Measurements from ENCODE around the gene EVX1. TPM values are rescaled to one million over a fixed set of nuclear protein-coding genes. Genes with fewer than 3 reads are reported as not detected.

EVX1 gene
- total RNA-seq, 2 donors from 2014 or later: not detected

DNA sequence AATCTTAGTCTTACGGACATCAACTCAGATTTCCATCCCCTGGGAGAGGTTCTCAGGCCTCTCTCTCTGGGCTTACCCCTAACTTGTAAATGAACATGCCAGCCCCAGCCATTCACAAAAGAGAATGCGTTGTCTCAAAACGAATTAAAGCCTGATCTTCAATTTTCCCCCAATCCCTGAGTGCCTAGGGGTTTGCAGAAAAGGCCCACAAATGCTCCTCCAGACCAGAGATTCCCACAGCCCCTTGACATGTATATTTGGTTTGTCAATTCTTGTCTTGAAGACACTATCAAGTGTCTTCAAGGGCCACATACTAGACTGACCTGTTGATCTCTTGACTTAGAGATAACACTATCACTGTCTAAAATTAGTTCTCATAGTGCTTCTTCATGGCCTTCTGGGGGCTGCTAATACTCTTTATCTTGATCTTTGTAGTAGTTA is 30.8 kb upstream of the EVX1 start:
- Mint-ChIP-seq H3K4me3 (no peak overlapping the region), H3K4me1 (ENCODE audit: low read depth in 2 of 2) (peaks cover 0 to 6% of the 10 kb centered on the region in 2 donors), H3K27me3 (peaks cover 68 to 90% of the 10 kb centered on the region in 2 donors), H3K9me3 (no peaks in the 10 kb centered on the region), H3K36me3 (no peaks in the 10 kb centered on the region), H3K27ac (no peak overlapping the region)
- ATAC-seq: no peak
- no peak for DNase-seq (ENCODE audit: low spot score)

DNA sequence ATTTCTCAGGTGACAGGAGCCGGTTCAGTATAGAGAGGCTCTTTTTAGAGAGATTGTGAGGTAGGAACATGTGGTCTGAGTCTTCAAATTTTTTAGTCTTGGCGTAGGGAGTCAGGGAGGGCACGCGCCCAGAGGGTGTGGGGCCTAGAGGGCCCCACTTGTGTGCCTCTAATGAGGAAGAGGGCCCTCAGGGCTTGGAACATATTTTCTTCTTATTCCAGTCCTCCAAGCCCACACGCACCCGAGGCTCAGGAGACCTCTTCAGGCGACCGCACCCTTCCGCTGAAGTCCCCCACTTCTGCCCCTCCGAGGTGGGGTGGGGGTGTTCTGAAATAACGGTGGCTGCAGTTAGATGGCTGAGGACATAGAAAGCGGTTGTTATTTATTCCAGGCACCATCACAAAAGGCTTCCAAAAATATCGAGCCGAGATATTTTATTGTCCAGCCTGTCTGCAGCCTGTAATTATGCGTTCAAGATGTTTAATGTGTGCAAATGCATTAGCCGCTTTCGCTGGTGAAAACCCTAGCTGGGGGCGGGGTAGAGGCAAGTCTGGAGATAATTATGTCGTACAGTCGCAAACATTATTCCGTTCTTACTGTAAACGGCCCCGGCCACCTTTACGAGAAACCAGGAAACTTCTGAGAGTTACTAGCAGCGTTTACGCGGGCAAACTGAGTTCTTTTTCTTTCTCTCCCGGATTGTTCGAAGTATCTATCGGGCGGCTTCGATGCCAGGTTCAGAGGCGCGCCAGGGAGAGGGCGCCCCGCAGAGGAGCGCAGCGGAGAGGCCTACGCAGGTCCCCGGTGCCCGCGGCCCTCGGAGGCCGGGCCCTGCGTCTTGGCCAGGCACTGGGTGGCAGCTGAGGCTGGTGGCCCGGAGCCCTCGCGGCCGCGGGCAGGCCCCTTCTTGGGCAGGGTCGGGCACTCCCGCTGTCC is 29.8 kb upstream of the EVX1 start:
- H3K9me3 Mint-ChIP-seq: no peaks in the 10 kb centered on the region
- peaks cover 67 to 90% of the 10 kb centered on the region in 2 donors for H3K27me3 Mint-ChIP-seq
- H3K27ac Mint-ChIP-seq: no peak overlapping the region
- no peak overlapping the region for H3K4me3 Mint-ChIP-seq
- DNase-seq (ENCODE audit: low spot score): no peak
- no peak for ATAC-seq
- H3K36me3 Mint-ChIP-seq: no peaks in the 10 kb centered on the region
- H3K4me1 Mint-ChIP-seq (ENCODE audit: low read depth in 2 of 2): peaks cover 0 to 6% of the 10 kb centered on the region in 2 donors

DNA sequence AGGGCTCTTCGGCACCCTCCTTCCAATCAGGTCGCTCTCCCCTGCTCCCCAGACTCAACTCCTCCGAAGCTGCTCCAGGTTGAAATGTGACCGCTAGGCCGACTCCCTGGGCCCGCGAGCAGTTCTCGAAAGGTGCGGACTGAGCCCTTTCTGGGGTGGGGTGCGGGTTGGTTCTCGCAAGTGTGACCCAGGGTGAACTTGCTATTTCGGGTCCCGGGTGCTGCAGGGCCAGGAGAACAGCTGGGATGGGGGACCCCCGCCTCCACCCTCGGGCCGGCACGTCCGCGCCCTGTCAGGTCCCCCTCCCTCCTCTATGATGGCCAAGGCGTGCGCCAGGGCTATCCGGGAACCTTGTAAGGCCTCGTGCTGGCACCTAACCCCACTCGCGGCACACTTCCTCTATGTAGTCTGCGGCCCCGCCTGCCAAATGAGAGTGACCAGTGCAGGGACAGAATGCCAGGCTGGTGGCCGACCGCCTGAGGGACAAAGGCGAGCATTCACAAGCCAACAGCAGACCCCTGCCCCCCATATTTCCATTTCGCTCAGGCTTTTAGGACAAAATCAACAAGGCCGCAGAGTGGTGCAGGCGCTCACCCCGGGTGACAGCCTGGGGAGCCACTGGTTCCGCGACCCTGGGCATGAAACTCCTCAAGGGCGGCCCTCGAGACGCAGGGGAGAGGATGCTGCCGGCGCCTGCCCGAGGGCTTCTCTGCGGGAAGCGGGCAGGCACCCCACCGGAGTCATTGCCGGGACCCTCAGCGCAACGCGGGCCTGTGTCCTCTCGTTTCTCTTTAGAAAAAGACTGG is 29.0 kb upstream of the EVX1 start:
- Mint-ChIP-seq H3K9me3 (no peaks in the 10 kb centered on the region), H3K27ac (no peak overlapping the region), H3K4me1 (ENCODE audit: low read depth in 2 of 2) (peaks cover 0 to 6% of the 10 kb centered on the region in 2 donors), H3K36me3 (no peaks in the 10 kb centered on the region), H3K27me3 (peaks cover 65 to 89% of the 10 kb centered on the region in 2 donors), H3K4me3 (no peak overlapping the region)
- no peak for ATAC-seq
- DNase-seq (ENCODE audit: low spot score): no peak

DNA sequence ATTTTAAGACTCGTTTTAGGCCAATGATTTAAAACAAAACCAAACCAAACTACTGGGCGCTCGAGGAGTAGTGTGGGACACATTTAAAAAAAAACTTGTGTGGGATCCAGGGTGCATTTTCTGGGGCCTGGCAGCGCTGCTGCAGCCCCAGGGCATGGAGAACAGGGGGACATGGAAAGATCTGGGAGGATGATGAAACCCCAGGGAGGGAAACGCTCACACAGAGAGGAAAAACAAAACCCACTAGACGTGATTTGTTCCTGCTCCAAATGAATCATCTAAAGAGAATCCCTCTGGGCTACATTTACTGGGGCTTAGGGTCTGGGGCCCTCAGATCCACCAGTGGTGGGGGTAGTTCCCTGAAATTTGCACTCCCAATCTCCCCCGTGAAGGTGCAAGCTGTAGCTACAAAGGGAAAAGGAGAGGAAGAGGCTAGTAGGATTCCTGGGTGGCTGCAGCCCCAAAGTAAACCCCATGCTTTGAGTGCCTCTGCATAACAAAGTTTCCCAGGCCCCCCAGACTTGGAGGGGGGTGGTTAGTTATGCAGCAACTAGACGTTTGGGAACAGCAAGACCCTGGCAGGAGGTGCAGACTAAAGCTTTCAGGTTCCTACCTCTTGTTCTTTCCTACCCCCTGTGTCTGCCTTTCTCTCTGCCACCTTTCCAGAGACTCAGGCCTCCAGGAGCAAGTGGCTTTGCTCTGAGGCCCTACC is 28.2 kb upstream of the EVX1 start:
- Mint-ChIP-seq H3K4me3 (no peak overlapping the region), H3K4me1 (ENCODE audit: low read depth in 2 of 2) (peaks cover 0 to 6% of the 10 kb centered on the region in 2 donors), H3K27ac (no peak overlapping the region), H3K36me3 (no peaks in the 10 kb centered on the region), H3K27me3 (peaks cover 61 to 88% of the 10 kb centered on the region in 2 donors), H3K9me3 (no peaks in the 10 kb centered on the region)
- no peak for ATAC-seq
- DNase-seq (ENCODE audit: low spot score): no peak

DNA sequence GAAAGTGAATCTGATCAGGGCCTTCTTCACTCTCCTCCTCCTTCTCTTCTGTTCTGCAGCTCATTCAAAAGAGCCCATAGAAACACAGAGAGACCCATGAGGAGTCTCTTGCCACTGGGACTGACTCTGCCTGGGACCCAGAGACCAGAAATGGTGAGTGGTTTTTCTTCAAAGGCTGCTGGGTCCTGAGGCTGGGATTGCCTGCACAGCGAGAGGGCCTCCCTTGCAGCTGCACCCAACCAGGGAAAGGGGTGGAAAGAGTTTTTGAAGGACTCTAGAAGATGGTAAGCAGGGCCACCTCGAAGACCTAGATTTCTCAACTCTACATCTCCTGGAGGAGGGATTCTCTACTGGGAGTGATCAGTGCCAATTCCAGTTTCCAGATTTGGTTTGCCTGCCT is 27.2 kb upstream of the EVX1 start:
- DNase-seq (ENCODE audit: low spot score) (no peak), ATAC-seq (no peak)
- H3K4me1 Mint-ChIP-seq (ENCODE audit: low read depth in 2 of 2): peaks cover 0 to 11% of the 10 kb centered on the region in 2 donors
- no peaks in the 10 kb centered on the region for H3K9me3 Mint-ChIP-seq
- no peak overlapping the region for H3K27ac Mint-ChIP-seq
- H3K4me3 Mint-ChIP-seq: no peak overlapping the region
- peaks cover 58 to 91% of the 10 kb centered on the region in 2 donors for H3K27me3 Mint-ChIP-seq
- no peaks in the 10 kb centered on the region for H3K36me3 Mint-ChIP-seq

DNA sequence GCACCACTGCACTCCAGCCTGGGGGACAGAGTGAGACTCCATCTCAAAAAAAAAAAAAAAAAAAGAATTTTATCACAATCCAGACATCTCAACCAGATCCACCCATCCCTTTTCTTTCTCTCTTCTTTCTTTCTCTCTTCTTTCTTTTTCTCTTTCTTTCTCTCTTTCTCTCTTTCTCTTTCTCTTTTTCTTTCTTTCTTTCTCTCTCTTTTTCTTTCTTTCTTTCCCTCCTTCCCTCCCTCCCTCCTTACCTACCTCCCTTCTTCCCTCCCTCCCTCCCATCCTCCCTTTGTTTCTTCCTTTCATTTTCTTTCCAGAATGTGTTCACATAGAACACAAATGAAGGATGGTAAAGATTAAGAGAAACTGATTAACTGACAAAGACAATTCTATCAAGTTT is 24.7 kb upstream of the EVX1 start:
- Mint-ChIP-seq H3K27me3 (peaks cover 53 to 89% of the 10 kb centered on the region in 2 donors), H3K9me3 (no peaks in the 10 kb centered on the region), H3K4me3 (no peak overlapping the region), H3K4me1 (ENCODE audit: low read depth in 2 of 2) (peaks cover 4 to 8% of the 10 kb centered on the region in 2 donors), H3K36me3 (no peaks in the 10 kb centered on the region), H3K27ac (no peak overlapping the region)
- no peak for ATAC-seq
- DNase-seq (ENCODE audit: low spot score): no peak

DNA sequence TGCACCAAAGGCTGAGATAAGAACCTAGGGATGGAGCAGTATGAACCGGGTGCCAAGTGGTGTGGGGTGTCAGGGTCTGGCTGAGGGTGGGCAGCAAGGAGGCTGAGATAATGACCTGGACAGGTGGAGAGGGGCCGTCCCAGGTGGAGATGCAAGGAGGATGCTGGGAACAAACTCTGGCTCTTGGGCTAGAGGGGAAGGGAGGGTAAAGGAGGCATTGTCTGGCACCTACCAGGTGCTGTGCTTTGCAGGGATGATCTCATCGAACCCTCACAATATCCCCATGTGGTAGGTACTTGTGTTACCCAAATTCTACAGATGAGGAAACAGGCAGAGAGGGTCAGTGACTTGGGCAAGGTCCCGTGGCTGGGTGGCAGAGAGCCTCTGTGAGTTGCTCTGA is 22.8 kb upstream of the EVX1 start:
- ATAC-seq (no peak), DNase-seq (ENCODE audit: low spot score) (no peak)
- peak overlapping the region; percentile 20 for H3K4me3 Mint-ChIP-seq
- H3K4me1 Mint-ChIP-seq (ENCODE audit: low read depth in 2 of 2): peaks cover 4 to 5% of the 10 kb centered on the region in 2 donors
- H3K9me3 Mint-ChIP-seq: no peaks in the 10 kb centered on the region
- no peak overlapping the region for H3K27ac Mint-ChIP-seq
- peaks cover 54 to 90% of the 10 kb centered on the region in 2 donors for H3K27me3 Mint-ChIP-seq
- H3K36me3 Mint-ChIP-seq: no peaks in the 10 kb centered on the region

DNA sequence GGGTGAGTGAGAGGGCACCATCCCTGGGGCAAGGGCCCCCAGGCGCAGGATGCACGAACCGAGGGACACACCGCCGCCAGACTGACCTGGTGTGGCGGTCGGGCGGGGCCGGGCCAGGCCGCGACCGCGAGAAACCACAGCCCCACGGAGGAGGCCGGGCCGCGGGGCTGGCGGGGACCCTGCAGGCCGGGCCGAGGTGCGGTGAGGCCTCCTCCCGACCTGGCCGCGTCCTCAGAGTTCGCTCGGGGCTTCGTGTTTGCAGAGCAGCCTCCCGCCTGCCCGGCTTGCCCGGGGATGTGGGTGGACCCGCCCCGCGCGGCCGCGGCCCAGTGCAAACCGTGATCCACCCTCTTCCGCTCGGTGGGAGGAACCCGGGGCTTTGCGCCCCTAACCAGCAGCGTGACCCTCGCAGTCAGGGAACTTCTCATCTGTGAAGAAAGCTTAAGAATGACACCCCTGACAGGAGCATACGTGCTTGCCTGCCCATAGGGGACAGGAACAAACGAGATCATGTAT is 22.1 kb upstream of the EVX1 start:
- peaks cover 52 to 88% of the 10 kb centered on the region in 2 donors for H3K27me3 Mint-ChIP-seq
- peak; percentile 49 to 53 for ATAC-seq
- H3K27ac Mint-ChIP-seq: no peak overlapping the region
- peaks cover 4 to 5% of the 10 kb centered on the region in 2 donors for H3K4me1 Mint-ChIP-seq (ENCODE audit: low read depth in 2 of 2)
- no peak overlapping the region for H3K4me3 Mint-ChIP-seq
- no peaks in the 10 kb centered on the region for H3K36me3 Mint-ChIP-seq
- no peak for DNase-seq (ENCODE audit: low spot score)
- no peaks in the 10 kb centered on the region for H3K9me3 Mint-ChIP-seq

DNA sequence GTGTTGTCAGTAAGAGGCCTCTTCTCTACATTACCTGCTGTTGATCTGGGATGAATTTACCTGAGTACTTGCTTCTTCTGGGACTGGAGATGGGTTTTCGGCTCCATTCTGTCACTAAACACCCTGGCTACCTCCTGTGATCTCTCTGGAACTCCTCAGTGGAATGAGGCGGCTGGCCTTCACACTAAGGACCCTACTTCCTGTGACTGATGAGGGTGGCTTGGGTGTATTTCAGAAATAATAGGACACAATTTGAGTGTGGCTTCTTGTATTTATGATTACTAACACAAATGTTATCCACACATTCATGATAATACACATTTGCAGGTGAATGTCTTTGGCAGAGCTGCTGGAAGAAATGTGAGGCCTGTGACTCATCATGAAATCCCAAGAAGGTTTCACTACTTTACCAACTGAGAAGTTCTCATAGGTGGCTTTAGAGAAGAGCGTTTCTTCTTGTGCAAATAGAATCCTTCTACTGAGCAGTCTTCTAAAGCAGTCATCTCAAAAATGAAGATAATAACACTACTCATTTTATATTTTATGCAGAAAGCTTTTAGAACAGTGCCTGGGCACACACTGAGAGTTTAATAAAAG is 21.3 kb upstream of the EVX1 start:
- H3K4me1 Mint-ChIP-seq (ENCODE audit: low read depth in 2 of 2): peaks cover 4 to 5% of the 10 kb centered on the region in 2 donors
- no peaks in the 10 kb centered on the region for H3K36me3 Mint-ChIP-seq
- H3K4me3 Mint-ChIP-seq: no peak overlapping the region
- no peak overlapping the region for H3K27ac Mint-ChIP-seq
- no peaks in the 10 kb centered on the region for H3K9me3 Mint-ChIP-seq
- no peak for ATAC-seq
- DNase-seq (ENCODE audit: low spot score): no peak
- H3K27me3 Mint-ChIP-seq: peaks cover 47 to 84% of the 10 kb centered on the region in 2 donors

DNA sequence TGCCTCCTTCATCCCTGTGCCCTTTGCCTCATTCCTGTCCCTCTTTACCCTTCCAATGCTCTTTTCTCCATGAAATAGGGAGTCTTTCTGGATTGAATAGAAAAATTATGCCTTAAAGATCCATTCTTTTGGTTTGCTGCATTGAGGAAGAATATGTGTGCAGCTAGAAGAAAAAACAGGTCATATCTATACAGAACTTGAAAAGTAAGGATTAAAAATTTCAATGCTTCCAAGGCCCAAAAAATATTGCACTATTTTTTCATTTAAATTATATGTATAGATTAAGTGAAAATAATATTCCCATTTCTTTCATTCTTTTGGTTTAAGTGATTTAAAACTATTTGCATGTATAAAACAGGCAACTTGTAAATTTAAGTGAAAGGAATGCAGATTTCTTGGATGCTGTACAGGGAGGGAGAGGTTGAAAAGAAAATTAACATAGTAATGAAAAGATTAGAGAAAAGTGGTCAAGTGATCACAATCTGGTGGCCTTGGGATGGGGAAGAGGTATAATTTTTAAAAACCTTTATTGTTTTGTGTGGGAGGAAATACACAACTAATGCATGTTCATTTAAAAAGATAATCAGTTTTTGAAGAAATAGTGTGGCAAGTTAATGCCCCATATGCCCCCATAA is 18.5 kb upstream of the EVX1 start:
- peaks cover 4 to 5% of the 10 kb centered on the region in 2 donors for H3K4me1 Mint-ChIP-seq (ENCODE audit: low read depth in 2 of 2)
- H3K27ac Mint-ChIP-seq: no peak overlapping the region
- H3K36me3 Mint-ChIP-seq: no peaks in the 10 kb centered on the region
- DNase-seq (ENCODE audit: low spot score) (no peak), ATAC-seq (no peak)
- no peak overlapping the region for H3K4me3 Mint-ChIP-seq
- no peaks in the 10 kb centered on the region for H3K9me3 Mint-ChIP-seq
- H3K27me3 Mint-ChIP-seq: peaks cover 50 to 87% of the 10 kb centered on the region in 2 donors

DNA sequence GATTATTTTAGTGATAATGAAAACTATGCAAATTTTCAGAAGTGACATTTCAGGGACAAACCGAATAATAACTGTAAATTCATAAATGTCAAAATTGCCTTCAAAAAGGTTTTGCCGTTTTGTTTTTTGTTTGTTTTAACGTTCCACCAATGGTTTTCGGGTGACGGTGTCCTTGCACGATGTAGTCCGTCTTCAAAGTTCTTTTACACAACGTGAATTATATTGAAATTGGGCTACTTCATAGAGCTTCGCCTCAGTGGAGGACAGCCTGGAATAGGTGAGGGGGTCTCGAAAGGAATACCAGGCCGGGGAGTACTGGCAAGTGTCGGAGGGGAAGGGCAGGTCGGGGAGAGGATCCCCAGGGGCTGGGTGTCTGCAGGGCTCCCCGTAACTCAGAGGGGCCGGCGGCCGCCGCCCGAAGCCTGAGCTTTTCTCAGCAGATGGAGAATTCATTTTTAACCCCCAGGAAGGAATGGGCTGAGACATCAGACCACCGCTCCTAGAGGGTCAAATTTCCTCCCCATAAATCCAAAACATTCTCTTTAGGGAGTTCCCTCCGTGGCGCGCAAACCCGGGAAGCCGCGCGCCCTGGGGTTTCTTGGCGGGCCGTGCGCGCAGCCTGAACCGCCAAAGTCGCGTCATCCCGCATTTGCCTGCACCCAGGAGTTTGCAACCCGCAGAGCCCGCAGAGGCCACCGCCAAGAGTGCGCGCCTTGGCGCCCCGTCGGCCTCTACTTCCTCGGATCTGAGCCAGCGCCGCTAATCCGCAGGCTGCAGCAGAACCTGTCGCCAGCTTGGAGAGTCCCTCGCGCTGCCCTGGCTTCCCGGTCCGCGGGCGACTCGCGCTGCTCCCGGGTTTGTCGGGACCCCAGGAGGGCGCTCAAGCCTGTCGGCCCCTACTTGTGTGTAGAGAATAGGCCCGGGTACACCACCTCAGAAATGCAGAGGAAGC is 17.3 kb upstream of the EVX1 start:
- H3K4me3 Mint-ChIP-seq: no peak overlapping the region
- H3K4me1 Mint-ChIP-seq (ENCODE audit: low read depth in 2 of 2): peaks cover 0 to 4% of the 10 kb centered on the region in 2 donors
- no peak for ATAC-seq
- DNase-seq (ENCODE audit: low spot score): no peak
- H3K27me3 Mint-ChIP-seq: peaks cover 49 to 86% of the 10 kb centered on the region in 2 donors
- no peaks in the 10 kb centered on the region for H3K36me3 Mint-ChIP-seq
- H3K9me3 Mint-ChIP-seq: no peaks in the 10 kb centered on the region
- H3K27ac Mint-ChIP-seq: no peak overlapping the region

DNA sequence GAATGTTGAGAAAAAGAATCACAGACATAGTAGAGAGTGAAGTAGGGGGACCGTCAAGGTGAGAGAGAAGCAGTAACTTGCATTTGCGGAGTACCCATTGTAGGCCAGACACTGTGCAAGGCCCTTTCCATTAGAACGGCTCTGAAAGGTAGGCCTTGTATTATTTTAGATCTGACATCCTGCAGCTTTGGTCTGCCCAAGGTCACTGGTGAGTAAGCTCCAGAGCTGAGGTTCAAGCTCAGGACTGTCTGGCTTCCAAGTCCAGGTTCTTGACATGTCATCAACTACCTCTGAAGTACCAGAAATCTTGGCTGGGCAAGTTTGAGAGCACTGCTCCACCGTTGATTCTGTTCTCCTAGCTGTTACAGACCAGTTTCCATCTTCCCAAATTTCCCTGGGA is 13.2 kb upstream of the EVX1 start:
- DNase-seq (ENCODE audit: low spot score) (no peak), ATAC-seq (no peak)
- no peak overlapping the region for H3K27ac Mint-ChIP-seq
- H3K36me3 Mint-ChIP-seq: no peaks in the 10 kb centered on the region
- no peak overlapping the region for H3K4me3 Mint-ChIP-seq
- no peaks in the 10 kb centered on the region for H3K4me1 Mint-ChIP-seq (ENCODE audit: low read depth in 2 of 2)
- peaks cover 41 to 56% of the 10 kb centered on the region in 2 donors for H3K27me3 Mint-ChIP-seq
- H3K9me3 Mint-ChIP-seq: no peaks in the 10 kb centered on the region
